SJSA1 (cell line): ENCODE results near the gene ALG6. TPM values are rescaled to one million over a fixed set of nuclear protein-coding genes. Genes with fewer than 3 reads are reported as not detected.

ENCODE experiments used
- DNase-seq, 2 experiments: peaks; one replicate each; pipeline ENCODE4 v3.0.0-alpha.2; 2015 to 2020; ENCODE audit warnings: low spot score in 2 of 2, low read depth in 1 of 2
- H3K27ac ChIP-seq: fragments of 250-450 bp; sonication (Bioruptor Pico); 2 replicates; pipeline ENCODE4 v1.5.1; 2020; ENCODE audit warnings: mild to moderate bottlenecking, moderate library complexity
- H3K27me3 ChIP-seq: fragments of 250-450 bp; sonication (Bioruptor Pico); replicated peaks from 2 replicates; pipeline ENCODE4 v1.5.1; 2020; ENCODE audit warnings: mild to moderate bottlenecking, moderate library complexity
- H3K36me3 ChIP-seq: fragments of 250-450 bp; sonication (Bioruptor Pico); 2 replicates; pipeline ENCODE4 v1.5.1; 2020; ENCODE audit warnings: mild to moderate bottlenecking
- H3K4me1 ChIP-seq: fragments of 250-450 bp; sonication (Bioruptor Pico); replicated peaks from 2 replicates; pipeline ENCODE4 v1.6.1; 2021; ENCODE audit warnings: mild to moderate bottlenecking
- H3K4me3 ChIP-seq: fragments of 250-450 bp; sonication (Bioruptor Pico); 2 replicates; pipeline ENCODE4 v1.5.1; 2020; ENCODE audit warnings: mild to moderate bottlenecking
- H3K9me3 ChIP-seq: fragments of 250-450 bp; sonication (Bioruptor Pico); replicated peaks from 2 replicates; pipeline ENCODE4 v1.5.1; 2020; ENCODE audit warnings: mild to moderate bottlenecking
- total RNA-seq: library from RNA; depleted of rRNA; stranded (reverse); fragments of >200 nt; shearing (Covaris generic); gene quantifications from 2 replicates; pipeline ENCODE4 v1.2.3, GENCODE V29; 2014

The ALG6 gene
- total RNA-seq, 1 experiment from 2014 or later = 14.5 TPM

DNA sequence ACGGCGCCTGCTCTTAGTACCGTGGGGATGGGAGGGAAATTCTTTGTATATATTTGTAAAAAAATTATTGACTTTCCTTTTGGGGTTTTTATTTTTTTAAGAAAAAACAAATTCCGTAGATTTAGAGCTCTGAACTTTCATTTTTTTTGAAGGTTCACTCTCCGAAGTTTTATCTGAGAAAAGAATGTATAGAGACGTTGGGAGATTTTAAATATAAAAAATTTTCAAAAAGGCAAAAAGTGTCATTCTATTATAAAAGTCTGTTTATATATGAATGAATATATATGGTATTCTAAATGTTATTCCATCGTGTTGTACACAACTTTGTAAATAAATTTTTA lies 42.7 kb upstream of the ALG6 start:
- peaks cover 21% of the 10 kb centered on the region for H3K4me1 ChIP-seq
- no peaks in the 10 kb centered on the region for H3K36me3 ChIP-seq
- no peak for DNase-seq
- peaks cover 4% of the 10 kb centered on the region; the same call in 1 of the 2 replicates for H3K9me3 ChIP-seq
- H3K27me3 ChIP-seq = peaks cover 53% of the 10 kb centered on the region
- H3K4me3 ChIP-seq = no peak overlapping the region
- no peak overlapping the region for H3K27ac ChIP-seq

DNA sequence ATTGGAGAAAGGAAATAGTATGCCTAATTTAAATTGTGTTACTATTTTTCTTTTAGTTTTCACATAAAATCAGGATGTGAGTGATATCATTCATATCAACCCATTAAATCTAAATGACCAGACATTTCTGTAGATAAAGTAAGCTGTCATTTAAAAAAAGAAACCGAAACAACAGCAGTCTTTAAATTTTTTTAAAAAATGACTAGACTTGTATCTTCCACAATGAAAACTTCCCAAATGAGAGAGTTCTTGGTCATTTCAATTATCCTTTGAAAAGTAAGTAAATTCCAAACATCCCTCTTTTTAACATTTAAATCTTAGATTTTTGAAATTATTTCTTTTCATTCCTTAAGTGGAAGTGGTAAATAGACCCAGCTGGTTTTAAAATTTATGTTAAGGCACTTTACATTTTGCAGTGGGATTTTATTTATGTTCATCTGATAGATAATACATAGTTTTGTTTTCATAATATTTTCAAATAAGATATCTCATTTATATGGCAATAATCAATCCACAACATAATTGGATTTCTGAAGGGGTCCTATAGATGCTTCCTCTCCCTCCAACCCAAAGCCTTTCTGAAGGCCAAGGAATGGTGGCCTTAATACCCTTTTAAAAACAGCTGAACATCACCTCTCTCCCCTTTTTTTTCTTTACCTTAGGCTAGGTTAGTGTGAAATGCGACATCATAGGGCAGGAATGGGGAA lies 42.0 kb upstream of the ALG6 start:
- Histone ChIP-seq H3K36me3 (no peaks in the 10 kb centered on the region), H3K27me3 (peaks cover 54% of the 10 kb centered on the region), H3K4me1 (peaks cover 21% of the 10 kb centered on the region), H3K27ac (no peak overlapping the region), H3K9me3 (peaks cover 4% of the 10 kb centered on the region; the same call in 1 of the 2 replicates), H3K4me3 (no peak overlapping the region)
- DNase-seq = no peak

DNA sequence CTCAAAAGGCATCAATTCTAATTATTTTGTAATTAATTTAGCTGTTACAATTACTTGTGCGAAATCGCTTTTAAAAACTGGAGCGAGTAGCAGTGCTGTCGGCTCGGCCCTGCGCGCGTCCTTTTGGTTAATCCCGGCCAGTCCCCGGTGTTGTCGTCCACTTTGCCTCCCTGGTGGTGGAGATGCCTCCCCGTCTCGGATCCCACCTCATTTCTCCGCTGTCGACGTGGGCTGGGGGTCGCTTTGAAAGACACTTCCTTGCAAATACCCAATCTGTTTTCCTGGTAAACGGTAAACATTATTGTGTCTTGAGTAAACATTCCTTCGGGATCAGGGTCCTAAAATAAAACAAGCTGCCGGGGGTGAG lies 41.3 kb upstream of the ALG6 start:
- no peak for DNase-seq
- Histone ChIP-seq H3K36me3 (no peaks in the 10 kb centered on the region), H3K27ac (no peak overlapping the region), H3K9me3 (peaks cover 4% of the 10 kb centered on the region; the same call in 1 of the 2 replicates), H3K4me1 (peaks cover 21% of the 10 kb centered on the region), H3K4me3 (no peak overlapping the region), H3K27me3 (peaks cover 58% of the 10 kb centered on the region)

DNA sequence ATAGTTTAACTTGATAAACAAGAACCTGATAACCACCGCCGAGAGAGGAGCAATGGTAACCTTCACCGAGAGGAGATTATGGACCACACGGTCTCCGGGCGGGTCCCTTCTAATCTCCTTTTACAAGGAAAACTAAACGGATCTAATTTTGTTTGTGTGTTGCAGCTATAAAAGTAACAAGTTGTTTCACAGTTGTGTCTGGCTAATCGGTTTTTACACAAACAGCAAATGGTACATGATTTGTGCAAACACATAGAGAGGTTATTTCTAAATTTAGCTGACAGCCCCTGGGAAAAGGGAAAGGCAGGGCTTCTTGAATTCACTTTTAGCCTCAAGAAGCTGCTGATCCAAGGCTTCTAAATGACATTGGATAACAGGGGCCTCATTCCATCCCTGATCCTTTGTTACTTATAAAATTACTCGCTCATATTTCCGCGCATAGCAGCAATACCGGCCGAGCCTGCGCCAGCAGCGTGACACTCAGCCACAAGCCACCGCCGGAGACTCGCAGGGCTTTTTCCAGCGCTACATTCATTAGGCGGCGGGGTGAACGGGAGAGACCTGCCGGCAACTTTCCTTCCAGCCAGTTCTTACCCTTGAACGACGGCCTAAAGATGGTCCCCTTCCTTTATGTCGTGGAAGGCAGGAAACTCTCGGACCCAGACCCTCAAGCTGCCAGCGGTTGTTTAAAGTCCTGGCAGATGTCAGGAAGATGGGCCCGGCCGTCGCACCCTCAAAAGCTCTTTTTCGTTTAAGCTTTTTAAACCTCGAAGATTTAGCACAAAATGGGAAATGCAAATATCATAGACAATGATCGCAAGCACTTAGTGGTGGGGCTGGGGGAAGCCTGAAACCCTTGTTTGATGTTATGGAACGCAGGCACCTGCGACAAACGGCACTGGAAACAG lies 40.7 kb upstream of the ALG6 start:
- no peak for DNase-seq
- H3K27me3 ChIP-seq = peaks cover 60% of the 10 kb centered on the region
- no peak overlapping the region for H3K27ac ChIP-seq
- H3K4me1 ChIP-seq = peaks cover 21% of the 10 kb centered on the region
- no peaks in the 10 kb centered on the region for H3K36me3 ChIP-seq
- H3K4me3 ChIP-seq = no peak overlapping the region
- H3K9me3 ChIP-seq = peaks cover 4% of the 10 kb centered on the region; the same call in 1 of the 2 replicates

DNA sequence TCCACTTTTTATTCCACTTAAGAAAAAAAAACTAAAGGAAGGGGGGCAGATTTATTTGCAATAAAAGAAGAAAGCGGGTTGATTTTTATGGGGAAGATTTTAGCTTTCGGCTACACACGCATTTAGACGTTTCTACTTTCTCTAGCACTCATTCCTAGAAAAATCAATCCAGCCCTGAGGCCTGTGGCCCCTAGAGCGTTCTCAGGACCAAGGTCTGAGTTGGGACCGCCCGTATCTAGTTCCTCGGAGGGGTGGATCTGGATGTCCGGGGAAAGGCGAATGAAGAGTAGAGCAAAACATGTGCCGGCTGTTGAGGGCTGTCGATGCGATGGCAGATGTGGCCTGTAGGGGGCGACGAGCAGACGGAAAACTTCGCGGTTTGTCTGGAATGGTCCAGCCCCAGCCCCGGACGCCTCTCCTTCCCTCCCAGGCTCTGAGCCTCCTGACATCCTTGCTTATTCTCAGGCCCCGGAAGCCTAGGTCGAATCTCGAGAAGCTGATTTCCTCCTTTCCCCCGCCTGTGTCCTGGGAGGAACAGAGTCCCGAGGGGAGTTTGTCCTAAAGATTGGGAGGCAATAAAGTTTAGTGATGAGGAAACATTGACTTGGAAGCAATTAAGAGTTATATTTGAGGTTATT lies 39.9 kb upstream of the ALG6 start:
- DNase-seq = peak; percentile 34 to 62
- Histone ChIP-seq H3K27me3 (peaks cover 52% of the 10 kb centered on the region), H3K9me3 (peaks cover 4% of the 10 kb centered on the region; the same call in 1 of the 2 replicates)

DNA sequence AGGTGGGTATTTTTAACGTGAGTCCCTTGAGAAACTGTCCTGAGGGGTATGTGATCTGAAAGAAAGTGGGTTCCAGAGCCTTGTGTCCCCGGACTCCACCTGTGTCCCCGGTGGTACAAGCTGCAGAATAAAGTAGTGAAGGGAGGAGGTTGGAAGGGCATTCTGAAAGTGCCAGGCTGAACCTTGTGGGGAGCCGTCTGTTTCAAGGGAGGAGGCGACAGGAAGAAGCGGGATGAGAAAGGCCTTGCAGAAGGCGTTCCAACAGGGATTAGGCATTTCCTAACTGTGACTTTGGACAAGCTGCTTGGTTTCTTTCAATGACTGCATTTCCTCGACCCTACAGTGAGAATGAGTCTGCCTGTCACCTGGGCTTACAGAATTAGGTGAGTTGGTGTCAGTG lies 39.3 kb upstream of the ALG6 start:
- peaks cover 4% of the 10 kb centered on the region; the same call in 1 of the 2 replicates for H3K9me3 ChIP-seq
- H3K4me3 ChIP-seq = no peak overlapping the region
- no peaks in the 10 kb centered on the region for H3K36me3 ChIP-seq
- peaks cover 49% of the 10 kb centered on the region for H3K27me3 ChIP-seq
- no peak for DNase-seq
- peaks cover 13% of the 10 kb centered on the region for H3K4me1 ChIP-seq
- H3K27ac ChIP-seq = no peak overlapping the region

More for the DNA sequence above, 39.9 kb upstream of the ALG6 start:
- no peak overlapping the region for H3K4me3 ChIP-seq
- H3K4me1 ChIP-seq = peaks cover 19% of the 10 kb centered on the region
- H3K27ac ChIP-seq = no peak overlapping the region
- no peaks in the 10 kb centered on the region for H3K36me3 ChIP-seq

DNA sequence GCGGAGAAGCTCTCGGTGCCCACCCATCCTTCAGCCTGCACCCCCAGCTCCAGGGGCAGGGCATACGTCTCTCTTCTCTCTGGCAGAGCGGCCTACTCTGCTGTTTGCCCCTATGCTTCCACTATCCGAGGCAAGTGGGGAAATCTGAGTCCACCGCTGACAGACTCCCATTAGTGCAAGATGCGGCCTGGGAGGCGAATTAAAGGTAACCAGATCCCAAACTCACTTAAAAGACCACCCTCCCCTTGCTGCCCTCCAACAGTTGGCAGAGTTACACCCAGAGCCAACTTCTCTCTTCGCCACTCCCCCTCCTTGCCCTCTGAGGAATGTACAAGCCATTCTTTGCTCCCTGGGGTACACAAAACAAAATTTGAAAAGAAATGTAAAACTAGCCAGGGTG lies 38.6 kb upstream of the ALG6 start:
- no peak overlapping the region for H3K4me3 ChIP-seq
- no peak overlapping the region for H3K27ac ChIP-seq
- peaks cover 2% of the 10 kb centered on the region; the same call in 1 of the 2 replicates for H3K9me3 ChIP-seq
- H3K4me1 ChIP-seq = peaks cover 7% of the 10 kb centered on the region
- DNase-seq = no peak
- H3K27me3 ChIP-seq = peaks cover 48% of the 10 kb centered on the region
- H3K36me3 ChIP-seq = no peaks in the 10 kb centered on the region

DNA sequence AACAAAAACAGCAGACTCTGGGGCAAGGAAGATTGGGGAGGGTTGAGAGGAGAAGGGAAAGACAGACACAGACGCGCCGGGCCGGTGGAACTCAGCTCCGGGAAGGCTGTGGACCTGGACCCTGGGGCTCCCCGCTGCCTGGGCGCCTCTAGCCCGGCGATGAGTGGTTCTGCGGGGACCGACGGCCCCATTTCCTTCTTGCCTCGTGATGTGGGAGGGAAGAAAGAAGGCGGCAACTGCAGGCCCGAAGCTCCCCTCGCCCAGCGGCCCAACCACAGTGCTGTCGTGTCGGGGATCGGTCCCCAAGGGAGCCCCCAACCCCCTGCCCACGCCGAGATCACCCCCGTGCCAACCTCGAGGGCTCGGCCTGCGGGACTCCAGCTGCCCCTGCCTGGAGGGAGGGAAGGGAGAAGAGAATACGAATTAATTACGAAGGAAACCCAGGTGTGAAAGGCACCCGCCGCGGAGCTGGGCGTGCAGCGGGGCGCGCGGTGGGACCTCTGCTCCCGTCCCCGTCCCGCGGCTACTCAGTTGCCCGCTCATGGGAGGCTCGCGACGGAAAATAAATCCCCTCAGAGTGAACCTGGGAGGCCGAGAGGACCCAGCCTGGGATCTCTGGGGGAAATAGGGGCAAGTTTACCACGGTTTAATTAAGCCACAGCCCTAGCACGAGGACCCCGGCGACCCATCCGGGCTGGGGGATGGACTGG lies 37.7 kb upstream of the ALG6 start:
- H3K4me1 ChIP-seq = no peaks in the 10 kb centered on the region
- no peaks in the 10 kb centered on the region for H3K9me3 ChIP-seq
- no peaks in the 10 kb centered on the region for H3K36me3 ChIP-seq
- H3K4me3 ChIP-seq = no peak overlapping the region
- DNase-seq = no peak
- H3K27me3 ChIP-seq = peaks cover 38% of the 10 kb centered on the region
- no peak overlapping the region for H3K27ac ChIP-seq

DNA sequence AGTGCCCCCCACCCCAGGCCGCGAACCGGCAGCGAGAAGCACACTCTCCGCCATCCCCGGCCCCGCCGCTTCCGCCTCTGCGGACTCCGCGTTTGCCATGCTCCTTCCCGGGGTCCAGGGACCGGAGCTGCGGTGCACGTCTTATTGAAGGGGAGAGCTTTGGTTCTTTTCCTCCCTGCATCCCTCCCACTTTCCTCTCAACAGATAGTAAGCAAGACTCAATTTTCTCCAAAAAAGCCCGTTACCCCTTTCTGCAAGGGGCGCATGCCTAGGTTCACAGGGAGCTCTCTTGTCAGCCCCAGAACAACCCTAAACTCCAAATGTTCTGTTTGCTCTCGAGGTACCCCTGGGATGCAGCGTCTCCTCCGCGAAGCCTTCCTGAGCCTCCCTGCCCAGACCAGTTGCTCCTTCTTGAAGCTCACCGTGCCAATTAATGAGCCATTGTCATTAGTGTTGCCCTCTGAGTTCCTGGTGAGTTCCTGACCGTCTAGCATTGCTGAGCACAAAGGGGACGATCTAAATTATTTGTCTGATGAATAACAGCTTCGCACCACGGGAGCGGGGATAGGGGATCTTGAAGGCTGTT lies 37.0 kb upstream of the ALG6 start:
- no peaks in the 10 kb centered on the region for H3K36me3 ChIP-seq
- H3K27me3 ChIP-seq = peaks cover 32% of the 10 kb centered on the region
- H3K27ac ChIP-seq = no peak overlapping the region
- H3K9me3 ChIP-seq = no peaks in the 10 kb centered on the region
- DNase-seq = no peak
- no peaks in the 10 kb centered on the region for H3K4me1 ChIP-seq
- H3K4me3 ChIP-seq = no peak overlapping the region

DNA sequence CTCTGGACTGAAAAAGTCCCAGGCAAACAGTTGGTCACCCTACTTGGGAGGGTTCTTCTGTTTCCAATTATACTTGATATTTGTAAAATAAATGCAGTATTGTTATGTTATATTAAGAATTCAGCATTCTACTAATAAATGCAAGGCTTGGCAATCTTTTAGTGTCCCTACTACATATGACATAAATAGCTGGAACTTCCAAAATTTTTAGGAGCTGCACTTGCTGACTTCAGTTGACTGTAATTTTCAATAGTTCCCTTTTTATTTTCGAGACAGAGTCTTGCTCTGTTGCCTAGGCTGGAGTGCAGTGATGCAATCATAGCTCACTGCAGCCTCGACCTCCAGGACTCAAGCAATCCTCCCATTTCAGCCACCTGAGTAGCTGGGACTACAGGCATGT lies 25.0 kb upstream of the ALG6 start:
- Histone ChIP-seq H3K9me3 (no peaks in the 10 kb centered on the region), H3K36me3 (no peaks in the 10 kb centered on the region), H3K27ac (no peak overlapping the region), H3K4me1 (no peaks in the 10 kb centered on the region), H3K4me3 (no peak overlapping the region), H3K27me3 (peaks cover 4% of the 10 kb centered on the region; the same call in 1 of the 2 replicates)
- DNase-seq = no peak

DNA sequence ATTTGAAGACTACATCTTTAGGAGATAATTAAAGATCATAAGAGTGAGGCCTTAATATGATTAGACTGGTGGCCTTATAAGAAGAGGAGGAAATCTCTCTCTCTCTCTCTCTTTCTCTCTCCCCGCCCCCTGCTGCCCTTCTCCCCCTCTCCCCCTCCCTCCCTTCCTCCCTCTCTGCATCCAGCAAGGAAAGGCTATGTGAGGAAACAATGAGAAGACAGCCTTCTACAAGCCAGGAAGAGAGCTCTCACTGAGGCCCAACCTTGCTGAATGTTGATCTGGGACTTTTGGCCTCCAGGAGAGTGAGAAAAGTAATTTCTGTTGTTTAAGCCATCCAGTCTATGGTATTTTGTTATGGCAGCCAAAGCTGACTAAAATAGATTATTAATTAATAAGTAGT lies 23.5 kb upstream of the ALG6 start:
- Histone ChIP-seq H3K4me1 (no peaks in the 10 kb centered on the region), H3K9me3 (no peaks in the 10 kb centered on the region), H3K4me3 (no peak overlapping the region), H3K27ac (no peak overlapping the region), H3K27me3 (peaks cover 4% of the 10 kb centered on the region; the same call in 1 of the 2 replicates), H3K36me3 (no peaks in the 10 kb centered on the region)
- no peak for DNase-seq

DNA sequence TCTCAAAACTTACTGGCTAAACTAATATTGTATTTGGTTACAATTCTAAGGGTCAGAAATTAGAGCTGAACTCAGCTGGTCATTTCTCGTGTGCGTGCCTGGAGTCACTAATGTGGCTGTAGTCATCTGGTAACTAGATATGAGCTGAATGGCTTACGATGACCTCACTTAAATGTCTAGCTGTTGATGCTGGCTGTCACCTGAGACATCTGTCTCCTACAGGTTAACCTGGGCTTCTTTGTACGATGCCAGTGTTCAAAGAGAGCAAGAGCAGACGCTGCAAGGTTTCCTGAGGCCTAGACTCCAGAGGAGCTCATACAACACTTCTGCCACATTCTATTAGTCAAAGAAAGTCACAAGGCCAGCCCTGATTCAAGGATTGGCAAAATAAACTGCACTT lies 17.1 kb upstream of the ALG6 start:
- H3K36me3 ChIP-seq = no peaks in the 10 kb centered on the region

DNA sequence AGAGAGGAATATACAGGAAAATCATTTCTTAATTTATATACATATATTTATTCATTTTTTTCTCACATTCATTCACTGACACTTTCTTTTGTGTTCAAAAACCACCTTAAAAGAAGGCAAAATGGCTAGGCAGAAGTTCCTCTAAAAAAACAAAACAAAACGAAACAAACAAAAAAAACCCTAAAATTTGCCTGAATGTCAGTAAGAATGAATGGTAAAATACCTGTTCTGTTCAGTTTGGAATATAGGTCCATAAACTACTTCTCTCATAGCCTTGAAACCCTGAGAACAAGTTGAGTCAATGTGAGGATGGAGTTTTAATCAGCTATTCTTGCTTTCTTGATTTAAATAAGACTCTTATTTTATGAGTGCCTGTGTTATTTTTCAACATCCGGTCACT lies 14.7 kb upstream of the ALG6 start:
- H3K36me3 ChIP-seq = no peaks in the 10 kb centered on the region
- no peak for DNase-seq
- peaks cover 28% of the 10 kb centered on the region for H3K27me3 ChIP-seq
- H3K9me3 ChIP-seq = no peaks in the 10 kb centered on the region
- H3K4me3 ChIP-seq = no peak overlapping the region
- no peaks in the 10 kb centered on the region for H3K4me1 ChIP-seq
- no peak overlapping the region for H3K27ac ChIP-seq

More for the DNA sequence above, 17.1 kb upstream of the ALG6 start:
- Histone ChIP-seq H3K27ac (no peak overlapping the region), H3K27me3 (peaks cover 26% of the 10 kb centered on the region), H3K4me1 (no peaks in the 10 kb centered on the region), H3K9me3 (no peaks in the 10 kb centered on the region), H3K4me3 (no peak overlapping the region)
- DNase-seq = no peak
